Prostate gland (tissue), 2 donors: ENCODE results near the gene HECW1. TPM values are rescaled to one million over a fixed set of nuclear protein-coding genes. Genes with fewer than 3 reads are reported as not detected.

Experiments
- DNase-seq: peaks from one replicate; pipeline ENCODE4 v3.0.0-alpha.2; 2019; ENCODE audit warnings: low spot score
- H3K27ac ChIP-seq, 2 donors: fragments of 200-600 bp; sonication (generic); 2 replicates each; pipeline ENCODE4 v1.5.1; 2017 to 2019
- H3K27me3 ChIP-seq: fragments of 200-600 bp; sonication (generic); replicated peaks from 2 replicates; pipeline ENCODE4 v1.5.1; 2019; ENCODE audit not compliant: insufficient read depth
- H3K36me3 ChIP-seq, 2 donors: fragments of 200-600 bp; sonication (generic); 1 replicate in 1 of 2; 2 replicates in 1 of 2; pipeline versions ENCODE4 v1.5.1 to v1.8.1; 2017 to 2019
- H3K4me1 ChIP-seq: fragments of 200-600 bp; sonication (generic); replicated peaks from 2 replicates; pipeline ENCODE4 v1.5.1; 2019
- H3K4me3 ChIP-seq, 2 donors: fragments of 200-600 bp; sonication (generic); 2 replicates each; pipeline ENCODE4 v1.5.1; 2017 to 2019
- H3K9me3 ChIP-seq: fragments of 200-600 bp; sonication (generic); 2 replicates; pipeline ENCODE4 v1.5.1; 2017
- POLR2A ChIP-seq: fragments of 450-650 bp; IDR thresholded peaks from one replicate; pipeline ENCODE4 v1.6.1; 2016; ENCODE audit warnings: antibody characterized with exemption, mild to moderate bottlenecking
- POLR2AphosphoS5 ChIP-seq: sonication (generic); formaldehyde crosslinking; IDR thresholded peaks from one replicate; pipeline ENCODE4 v1.6.1; 2017; ENCODE audit warnings: antibody characterized with exemption
- WGBS: methylation state at CpG from one replicate; pipeline ENCODE4 v1.1.5; 2018; 5-methylcytosine and 5-hydroxymethylcytosine counted together
- intact Hi-C: fragments of 100-400 bp; cut with DNase I; formaldehyde crosslinking; loops from one replicate; pipeline ENCODE4 v1.14.2; 2022
- total RNA-seq, 2 donors: library from RNA; depleted of rRNA; stranded (reverse); fragments of >200 nt; gene quantifications; one replicate each; pipeline ENCODE4 v1.1.0, GENCODE V29; 2016
- TF ChIP-seq, protein P1 (sequence below), 4 experiments: fragments of 200-600 bp in 2 of 4; fragments of 450-650 bp in 2 of 4; sonication (generic) in 2 of 4; IDR thresholded peaks; 1 replicate in 3 of 4; 2 replicates in 1 of 4; pipeline ENCODE4 v1.5.1; 2016 to 2019; ENCODE audit warnings: antibody characterized with exemption in 4 of 4, mild to moderate bottlenecking in 2 of 4, moderate library complexity in 2 of 4

HECW1 gene
- total RNA-seq, 2 donors from 2014 or later: 1.4 to 10.3 TPM

DNA sequence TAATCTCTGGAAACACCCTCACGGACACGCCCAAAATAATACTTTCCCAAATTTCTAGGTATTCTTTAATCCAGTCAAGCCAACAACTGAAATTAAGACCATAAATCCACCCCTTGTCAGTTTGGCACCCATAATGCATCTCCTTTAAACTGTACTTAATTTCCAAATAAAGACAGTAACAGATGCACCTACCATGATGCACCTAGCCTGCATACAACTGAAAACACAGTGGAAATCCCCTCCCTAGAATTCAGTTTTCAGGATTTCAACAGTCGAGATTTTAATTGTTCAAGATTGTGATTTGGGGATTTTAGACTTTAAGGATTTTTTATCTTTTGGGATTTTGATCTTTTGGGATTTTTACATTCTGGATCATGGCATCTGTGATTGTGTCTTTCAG is 487.6 kb downstream of the HECW1 start:
- no peak for TF ChIP-seq POLR2A
- TF ChIP-seq, protein P1, sequence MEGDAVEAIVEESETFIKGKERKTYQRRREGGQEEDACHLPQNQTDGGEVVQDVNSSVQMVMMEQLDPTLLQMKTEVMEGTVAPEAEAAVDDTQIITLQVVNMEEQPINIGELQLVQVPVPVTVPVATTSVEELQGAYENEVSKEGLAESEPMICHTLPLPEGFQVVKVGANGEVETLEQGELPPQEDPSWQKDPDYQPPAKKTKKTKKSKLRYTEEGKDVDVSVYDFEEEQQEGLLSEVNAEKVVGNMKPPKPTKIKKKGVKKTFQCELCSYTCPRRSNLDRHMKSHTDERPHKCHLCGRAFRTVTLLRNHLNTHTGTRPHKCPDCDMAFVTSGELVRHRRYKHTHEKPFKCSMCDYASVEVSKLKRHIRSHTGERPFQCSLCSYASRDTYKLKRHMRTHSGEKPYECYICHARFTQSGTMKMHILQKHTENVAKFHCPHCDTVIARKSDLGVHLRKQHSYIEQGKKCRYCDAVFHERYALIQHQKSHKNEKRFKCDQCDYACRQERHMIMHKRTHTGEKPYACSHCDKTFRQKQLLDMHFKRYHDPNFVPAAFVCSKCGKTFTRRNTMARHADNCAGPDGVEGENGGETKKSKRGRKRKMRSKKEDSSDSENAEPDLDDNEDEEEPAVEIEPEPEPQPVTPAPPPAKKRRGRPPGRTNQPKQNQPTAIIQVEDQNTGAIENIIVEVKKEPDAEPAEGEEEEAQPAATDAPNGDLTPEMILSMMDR (IDR thresholded peaks at IDR 0.05): no peak
- no peak for TF ChIP-seq POLR2AphosphoS5
- intact Hi-C loops: no loop called here
- DNase-seq: no peak
- H3K4me3 ChIP-seq: no peak overlapping the region
- no peaks in the 10 kb centered on the region for H3K9me3 ChIP-seq
- no peaks in the 10 kb centered on the region for H3K27me3 ChIP-seq
- no peaks in the 10 kb centered on the region for H3K4me1 ChIP-seq
- no peaks in the 10 kb centered on the region for H3K36me3 ChIP-seq
- 94% methylated on average over 3 of the region's 3 CpGs for WGBS
- no peak overlapping the region for H3K27ac ChIP-seq

DNA sequence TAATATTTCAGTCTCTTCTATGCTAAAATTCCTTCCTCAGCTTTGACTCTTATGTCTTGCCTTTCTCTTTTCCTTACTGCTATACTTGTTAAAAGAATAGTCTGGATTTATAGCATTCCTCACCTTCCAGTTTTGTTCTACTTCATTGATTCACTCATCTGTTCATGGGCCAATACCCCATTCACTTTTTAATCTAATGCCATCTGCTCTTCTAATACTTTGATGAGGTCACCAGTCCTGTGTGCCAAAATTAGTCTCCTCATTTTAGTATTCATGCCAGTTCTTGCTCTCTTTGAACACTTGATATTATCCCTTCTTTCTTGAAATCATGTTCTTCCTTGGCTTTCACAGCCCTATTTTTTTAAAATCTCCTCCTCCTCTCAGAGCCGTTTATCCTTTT is 489.8 kb downstream of the HECW1 start:
- DNase-seq: no peak
- Histone ChIP-seq H3K9me3 (no peaks in the 10 kb centered on the region), H3K36me3 (no peaks in the 10 kb centered on the region), H3K4me1 (no peaks in the 10 kb centered on the region), H3K27ac (no peak overlapping the region), H3K27me3 (no peaks in the 10 kb centered on the region), H3K4me3 (no peak overlapping the region)
- WGBS: 33% methylated on average over 1 of the region's 1 CpG
- intact Hi-C loops: no loop called here
- TF ChIP-seq, protein P1 (IDR thresholded peaks at IDR 0.05): no peak
- TF ChIP-seq POLR2AphosphoS5 (no peak), POLR2A (no peak)

DNA sequence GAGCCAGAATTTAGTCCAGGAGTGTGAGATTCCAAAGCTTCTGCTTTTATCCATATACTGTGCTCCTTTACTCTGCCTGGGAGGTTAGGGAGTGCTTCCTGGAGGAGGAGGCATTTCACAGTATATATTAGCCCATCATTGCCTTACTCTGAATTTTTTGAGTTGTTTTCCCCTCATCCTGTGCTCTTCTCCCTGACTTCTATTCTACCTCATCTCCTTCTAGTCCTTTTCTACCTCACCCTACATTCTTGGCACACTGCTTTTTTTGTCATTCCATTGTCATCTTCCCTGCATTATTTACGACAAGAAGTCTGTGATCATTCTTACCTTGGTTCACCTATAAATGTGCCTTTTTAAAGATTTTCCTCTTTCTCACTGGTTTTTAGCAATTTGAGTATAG is 491.8 kb downstream of the HECW1 start:
- no peaks in the 10 kb centered on the region for H3K9me3 ChIP-seq
- DNase-seq: no peak
- no peak overlapping the region for H3K27ac ChIP-seq
- 88% methylated on average over 1 of the region's 1 CpG for WGBS
- no peak for TF ChIP-seq POLR2A
- TF ChIP-seq, protein P1 (IDR thresholded peaks at IDR 0.05): no peak
- TF ChIP-seq POLR2AphosphoS5: no peak
- no peaks in the 10 kb centered on the region for H3K36me3 ChIP-seq
- intact Hi-C loops: no loop called here
- no peaks in the 10 kb centered on the region for H3K27me3 ChIP-seq
- H3K4me3 ChIP-seq: no peak overlapping the region
- no peaks in the 10 kb centered on the region for H3K4me1 ChIP-seq

DNA sequence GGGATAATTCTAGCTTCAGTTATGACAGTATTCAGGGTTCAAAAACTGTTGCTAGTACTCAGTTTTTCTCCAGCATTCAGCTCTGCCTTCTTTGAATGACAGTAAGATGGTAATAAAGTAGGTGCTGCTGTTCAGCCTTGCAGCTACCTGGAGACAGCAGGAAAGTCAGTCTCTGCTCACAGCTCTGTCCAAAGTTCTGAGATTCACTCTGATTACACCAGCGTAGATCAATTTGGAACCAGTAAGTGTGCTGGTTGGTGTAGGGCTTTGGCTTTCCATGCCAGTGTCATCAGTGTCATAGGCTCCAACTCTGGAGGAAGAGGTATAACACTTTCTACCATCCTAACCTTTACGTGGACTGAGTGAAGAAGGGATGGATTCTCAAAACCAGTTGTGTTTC is 496.6 kb downstream of the HECW1 start:
- H3K9me3 ChIP-seq: no peaks in the 10 kb centered on the region
- H3K36me3 ChIP-seq: no peaks in the 10 kb centered on the region
- 94% methylated on average over 2 of the region's 2 CpGs for WGBS
- TF ChIP-seq POLR2A (no peak), POLR2AphosphoS5 (no peak)
- TF ChIP-seq, protein P1 (IDR thresholded peaks at IDR 0.05): no peak
- intact Hi-C loops: no loop called here
- H3K27me3 ChIP-seq: no peaks in the 10 kb centered on the region
- no peaks in the 10 kb centered on the region for H3K4me1 ChIP-seq
- no peak overlapping the region for H3K27ac ChIP-seq
- H3K4me3 ChIP-seq: no peak overlapping the region
- no peak for DNase-seq

DNA sequence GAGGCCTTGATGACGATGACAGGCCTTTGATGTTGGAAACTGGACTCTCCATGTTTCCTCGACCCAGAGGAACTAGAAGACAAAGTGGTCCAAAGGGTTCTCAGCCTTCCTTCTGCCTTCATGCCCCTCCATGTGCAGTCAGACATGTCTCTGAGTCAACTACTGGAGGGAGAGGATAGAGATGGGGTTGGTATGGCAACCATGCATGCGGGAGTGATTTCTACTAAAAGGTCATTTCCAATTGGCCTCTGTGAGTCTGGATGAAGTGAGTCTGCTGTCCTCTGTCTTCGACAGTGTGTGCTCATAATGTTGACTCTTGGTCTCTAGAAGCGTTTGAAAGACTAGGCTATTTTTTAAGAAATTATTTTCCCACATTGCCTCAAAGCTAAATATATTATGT is 499.7 kb downstream of the HECW1 start:
- intact Hi-C loops: no loop called here
- H3K27me3 ChIP-seq: no peaks in the 10 kb centered on the region
- no peaks in the 10 kb centered on the region for H3K4me1 ChIP-seq
- WGBS: 87% methylated on average over 5 of the region's 5 CpGs
- H3K36me3 ChIP-seq: no peaks in the 10 kb centered on the region
- no peak for TF ChIP-seq POLR2A
- TF ChIP-seq POLR2AphosphoS5: no peak
- TF ChIP-seq, protein P1 (IDR thresholded peaks at IDR 0.05): no peak
- no peak overlapping the region for H3K4me3 ChIP-seq
- H3K9me3 ChIP-seq: no peaks in the 10 kb centered on the region
- no peak for DNase-seq
- H3K27ac ChIP-seq: no peak overlapping the region
